HEK293 (cell line): Measurements from ENCODE around the gene CUL7.

ENCODE experiments used
- CTCF ChIA-PET: fragments of 350-600 bp; formaldehyde crosslinking; extraction: SDS; loops from one replicate; lab custom pipeline; 2021; ENCODE audit warnings: antibody characterized with exemption; lab: Yijun Ruan, JAX
- POLR2A ChIA-PET: fragments of 300-600 bp; formaldehyde crosslinking; extraction: SDS; loops from one replicate; lab custom pipeline; 2020; ENCODE audit warnings: antibody characterized with exemption, inconsistent platforms; lab: Yijun Ruan, JAX
- H3K27ac ChIP-seq: fragments of 200-500 bp; sonication (Bioruptor generic); 2 replicates; pipeline ENCODE4 v1.5.1; 2014; ENCODE audit warnings: low read depth, low read length, control low read depth, inconsistent platforms; ENCODE audit errors: extremely low read depth
- H3K36me3 ChIP-seq, 2 experiments: fragments of 200-500 bp in 1 of 2; sonication (Bioruptor generic) in 1 of 2; 1 replicate in 1 of 2; 2 replicates in 1 of 2; pipeline ENCODE4 v1.5.1; 2014 to 2017; ENCODE audit warnings: inconsistent platforms in 2 of 2, low read length in 2 of 2; ENCODE audit not compliant: control insufficient read depth in 2 of 2, insufficient read depth in 1 of 2
- H3K4me1 ChIP-seq: fragments of 200-500 bp; sonication (Bioruptor generic); 2 replicates; pipeline ENCODE4 v1.5.1; 2014; ENCODE audit warnings: mild to moderate bottlenecking, low read length, inconsistent platforms; ENCODE audit not compliant: control insufficient read depth, insufficient read depth
- H3K4me3 ChIP-seq: 2 replicates; pipeline ENCODE4 v1.5.1; 2011; ENCODE audit warnings: low read depth, mild to moderate bottlenecking, control low read depth, low read length, moderate library complexity
- H3K9me3 ChIP-seq: fragments of 200-500 bp; sonication (Bioruptor generic); 2 replicates; pipeline ENCODE4 v1.5.1; 2014; ENCODE audit warnings: low read depth, low read length, inconsistent platforms; ENCODE audit not compliant: control insufficient read depth, insufficient read depth
- KLF10 ChIP-seq: fragments of 450-650 bp; IDR thresholded peaks from 2 replicates; pipeline ENCODE4 v1.5.1; 2018; ENCODE audit warnings: missing biosample characterization, mild to moderate bottlenecking, missing genetic modification characterization
- KLF8 ChIP-seq: fragments of 450-650 bp; formaldehyde crosslinking; IDR thresholded peaks from 2 replicates; pipeline ENCODE4 v1.5.1; 2016; ENCODE audit warnings: missing biosample characterization, missing genetic modification characterization
- ZBTB48 ChIP-seq: fragments of 450-650 bp; formaldehyde crosslinking; IDR thresholded peaks from 2 replicates; pipeline ENCODE4 v1.5.1; 2016; ENCODE audit warnings: missing biosample characterization, missing genetic modification characterization
- ZEB2 ChIP-seq: fragments of 450-650 bp; formaldehyde crosslinking; IDR thresholded peaks from 2 replicates; pipeline ENCODE4 v1.5.1; 2016; ENCODE audit warnings: missing biosample characterization, missing genetic modification characterization
- ZNF112 ChIP-seq: fragments of 450-650 bp; formaldehyde crosslinking; IDR thresholded peaks from 2 replicates; pipeline ENCODE4 v1.5.0; 2017; ENCODE audit warnings: missing biosample characterization, missing genetic modification characterization
- ZNF157 ChIP-seq: fragments of 450-650 bp; formaldehyde crosslinking; IDR thresholded peaks from 2 replicates; pipeline ENCODE4 v1.5.1; 2016; ENCODE audit warnings: missing biosample characterization, missing genetic modification characterization
- ZNF169 ChIP-seq: fragments of 450-650 bp; formaldehyde crosslinking; IDR thresholded peaks from 2 replicates; pipeline ENCODE4 v1.5.1; 2016; ENCODE audit warnings: missing biosample characterization, missing genetic modification characterization
- ZNF174 ChIP-seq: fragments of 450-650 bp; formaldehyde crosslinking; IDR thresholded peaks from 2 replicates; pipeline ENCODE4 v1.5.0; 2017; ENCODE audit warnings: missing biosample characterization, mild to moderate bottlenecking, missing genetic modification characterization
- ZNF335 ChIP-seq: fragments of 450-650 bp; formaldehyde crosslinking; conservative IDR thresholded peaks from 2 replicates; pipeline ENCODE4 v1.5.1; 2016; ENCODE audit warnings: missing biosample characterization, missing genetic modification characterization
- ZNF341 ChIP-seq: fragments of 450-650 bp; formaldehyde crosslinking; IDR thresholded peaks from 2 replicates; pipeline ENCODE4; 2016; ENCODE audit warnings: low read depth, missing biosample characterization, missing genetic modification characterization
- ZNF366 ChIP-seq: fragments of 450-650 bp; formaldehyde crosslinking; conservative IDR thresholded peaks from 2 replicates; pipeline ENCODE4 v1.5.1; 2016; ENCODE audit warnings: missing biosample characterization, missing genetic modification characterization
- ZNF394 ChIP-seq: fragments of 450-650 bp; formaldehyde crosslinking; IDR thresholded peaks from 2 replicates; pipeline ENCODE4 v1.5.1; 2016; ENCODE audit warnings: missing biosample characterization, missing genetic modification characterization, mild to moderate bottlenecking, moderate library complexity, borderline replicate concordance
- ZNF596 ChIP-seq: fragments of 450-650 bp; IDR thresholded peaks from 2 replicates; pipeline ENCODE4 v1.5.0; 2018; ENCODE audit warnings: missing biosample characterization, mild to moderate bottlenecking, missing genetic modification characterization, moderate library complexity
- ZNF623 ChIP-seq: fragments of 450-650 bp; formaldehyde crosslinking; IDR thresholded peaks from 2 replicates; pipeline ENCODE4 v1.5.1; 2016; ENCODE audit warnings: missing biosample characterization, missing genetic modification characterization
- ZNF670 ChIP-seq: fragments of 450-650 bp; formaldehyde crosslinking; IDR thresholded peaks from 2 replicates; pipeline ENCODE4 v1.5.1; 2016; ENCODE audit warnings: missing biosample characterization, missing genetic modification characterization, low read depth
- ZNF707 ChIP-seq: fragments of 450-650 bp; formaldehyde crosslinking; IDR thresholded peaks from 2 replicates; pipeline ENCODE4 v1.5.1; 2016; ENCODE audit warnings: missing biosample characterization, missing genetic modification characterization
- ZNF830 ChIP-seq: fragments of 450-650 bp; IDR thresholded peaks from 2 replicates; pipeline ENCODE4 v1.5.0; 2018; ENCODE audit warnings: missing biosample characterization, missing genetic modification characterization, low read depth, mild to moderate bottlenecking, moderate library complexity
- TF ChIP-seq, protein P1 (sequence below): fragments of 450-650 bp; formaldehyde crosslinking; IDR thresholded peaks from 2 replicates; pipeline ENCODE4 v1.5.1; 2016; ENCODE audit warnings: missing biosample characterization, missing genetic modification characterization
- TF ChIP-seq, protein P2 (sequence below): fragments of 450-650 bp; formaldehyde crosslinking; conservative IDR thresholded peaks from 2 replicates; pipeline ENCODE4 v1.5.1; 2016; ENCODE audit warnings: low read depth, missing biosample characterization, missing genetic modification characterization
- TF ChIP-seq, protein P3 (sequence below): fragments of 450-650 bp; formaldehyde crosslinking; IDR thresholded peaks from 2 replicates; pipeline ENCODE4 v1.5.1; 2017; ENCODE audit warnings: missing biosample characterization, missing genetic modification characterization
- TF ChIP-seq, protein P4 (sequence below): fragments of 450-650 bp; formaldehyde crosslinking; IDR thresholded peaks from 2 replicates; pipeline ENCODE4 v1.5.1; 2017; ENCODE audit warnings: missing biosample characterization, missing genetic modification characterization
- TF ChIP-seq, protein P5 (sequence below): fragments of 450-650 bp; formaldehyde crosslinking; IDR thresholded peaks from 2 replicates; pipeline ENCODE4; 2016; ENCODE audit warnings: missing biosample characterization, missing genetic modification characterization

CUL7 gene

DNA sequence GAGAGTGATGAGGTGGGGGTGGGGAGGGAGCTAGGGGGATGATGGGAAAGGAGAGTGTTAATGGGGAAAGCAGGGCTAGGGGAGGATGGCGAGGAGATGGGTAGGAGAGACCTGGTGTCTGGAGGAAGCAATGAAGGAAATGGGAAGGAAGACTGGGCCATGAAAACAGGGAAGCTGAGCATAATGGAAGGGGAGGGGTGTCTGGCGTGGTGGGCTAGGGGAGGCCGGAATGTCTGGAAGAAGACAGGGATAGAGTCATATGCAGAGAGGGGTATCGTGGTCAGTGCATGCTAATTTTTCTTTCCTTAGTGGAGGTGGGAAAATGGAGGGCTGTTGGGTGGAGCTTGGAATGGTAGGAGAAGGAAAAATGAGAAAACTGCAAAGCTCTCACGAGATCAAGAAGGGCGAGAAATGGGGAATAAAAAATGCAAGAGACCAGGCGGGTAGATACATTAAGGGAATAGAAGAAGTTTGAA lies 39.2 kb downstream of the CUL7 start (continued):
- TF ChIP-seq, protein P1, sequence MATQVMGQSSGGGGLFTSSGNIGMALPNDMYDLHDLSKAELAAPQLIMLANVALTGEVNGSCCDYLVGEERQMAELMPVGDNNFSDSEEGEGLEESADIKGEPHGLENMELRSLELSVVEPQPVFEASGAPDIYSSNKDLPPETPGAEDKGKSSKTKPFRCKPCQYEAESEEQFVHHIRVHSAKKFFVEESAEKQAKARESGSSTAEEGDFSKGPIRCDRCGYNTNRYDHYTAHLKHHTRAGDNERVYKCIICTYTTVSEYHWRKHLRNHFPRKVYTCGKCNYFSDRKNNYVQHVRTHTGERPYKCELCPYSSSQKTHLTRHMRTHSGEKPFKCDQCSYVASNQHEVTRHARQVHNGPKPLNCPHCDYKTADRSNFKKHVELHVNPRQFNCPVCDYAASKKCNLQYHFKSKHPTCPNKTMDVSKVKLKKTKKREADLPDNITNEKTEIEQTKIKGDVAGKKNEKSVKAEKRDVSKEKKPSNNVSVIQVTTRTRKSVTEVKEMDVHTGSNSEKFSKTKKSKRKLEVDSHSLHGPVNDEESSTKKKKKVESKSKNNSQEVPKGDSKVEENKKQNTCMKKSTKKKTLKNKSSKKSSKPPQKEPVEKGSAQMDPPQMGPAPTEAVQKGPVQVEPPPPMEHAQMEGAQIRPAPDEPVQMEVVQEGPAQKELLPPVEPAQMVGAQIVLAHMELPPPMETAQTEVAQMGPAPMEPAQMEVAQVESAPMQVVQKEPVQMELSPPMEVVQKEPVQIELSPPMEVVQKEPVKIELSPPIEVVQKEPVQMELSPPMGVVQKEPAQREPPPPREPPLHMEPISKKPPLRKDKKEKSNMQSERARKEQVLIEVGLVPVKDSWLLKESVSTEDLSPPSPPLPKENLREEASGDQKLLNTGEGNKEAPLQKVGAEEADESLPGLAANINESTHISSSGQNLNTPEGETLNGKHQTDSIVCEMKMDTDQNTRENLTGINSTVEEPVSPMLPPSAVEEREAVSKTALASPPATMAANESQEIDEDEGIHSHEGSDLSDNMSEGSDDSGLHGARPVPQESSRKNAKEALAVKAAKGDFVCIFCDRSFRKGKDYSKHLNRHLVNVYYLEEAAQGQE (tag by site-specific recombination), result peak; percentile 26; the same call in 1 of the 2 replicates
- peak; percentile 79 for TF ChIP-seq ZBTB48
- TF ChIP-seq ZNF335 (tag by site-specific recombination), result peak; percentile 14
- TF ChIP-seq ZNF366, result 0 out of 2 replicates have a peak, but pooled peaks have one; percentile 63
- TF ChIP-seq, protein P2, sequence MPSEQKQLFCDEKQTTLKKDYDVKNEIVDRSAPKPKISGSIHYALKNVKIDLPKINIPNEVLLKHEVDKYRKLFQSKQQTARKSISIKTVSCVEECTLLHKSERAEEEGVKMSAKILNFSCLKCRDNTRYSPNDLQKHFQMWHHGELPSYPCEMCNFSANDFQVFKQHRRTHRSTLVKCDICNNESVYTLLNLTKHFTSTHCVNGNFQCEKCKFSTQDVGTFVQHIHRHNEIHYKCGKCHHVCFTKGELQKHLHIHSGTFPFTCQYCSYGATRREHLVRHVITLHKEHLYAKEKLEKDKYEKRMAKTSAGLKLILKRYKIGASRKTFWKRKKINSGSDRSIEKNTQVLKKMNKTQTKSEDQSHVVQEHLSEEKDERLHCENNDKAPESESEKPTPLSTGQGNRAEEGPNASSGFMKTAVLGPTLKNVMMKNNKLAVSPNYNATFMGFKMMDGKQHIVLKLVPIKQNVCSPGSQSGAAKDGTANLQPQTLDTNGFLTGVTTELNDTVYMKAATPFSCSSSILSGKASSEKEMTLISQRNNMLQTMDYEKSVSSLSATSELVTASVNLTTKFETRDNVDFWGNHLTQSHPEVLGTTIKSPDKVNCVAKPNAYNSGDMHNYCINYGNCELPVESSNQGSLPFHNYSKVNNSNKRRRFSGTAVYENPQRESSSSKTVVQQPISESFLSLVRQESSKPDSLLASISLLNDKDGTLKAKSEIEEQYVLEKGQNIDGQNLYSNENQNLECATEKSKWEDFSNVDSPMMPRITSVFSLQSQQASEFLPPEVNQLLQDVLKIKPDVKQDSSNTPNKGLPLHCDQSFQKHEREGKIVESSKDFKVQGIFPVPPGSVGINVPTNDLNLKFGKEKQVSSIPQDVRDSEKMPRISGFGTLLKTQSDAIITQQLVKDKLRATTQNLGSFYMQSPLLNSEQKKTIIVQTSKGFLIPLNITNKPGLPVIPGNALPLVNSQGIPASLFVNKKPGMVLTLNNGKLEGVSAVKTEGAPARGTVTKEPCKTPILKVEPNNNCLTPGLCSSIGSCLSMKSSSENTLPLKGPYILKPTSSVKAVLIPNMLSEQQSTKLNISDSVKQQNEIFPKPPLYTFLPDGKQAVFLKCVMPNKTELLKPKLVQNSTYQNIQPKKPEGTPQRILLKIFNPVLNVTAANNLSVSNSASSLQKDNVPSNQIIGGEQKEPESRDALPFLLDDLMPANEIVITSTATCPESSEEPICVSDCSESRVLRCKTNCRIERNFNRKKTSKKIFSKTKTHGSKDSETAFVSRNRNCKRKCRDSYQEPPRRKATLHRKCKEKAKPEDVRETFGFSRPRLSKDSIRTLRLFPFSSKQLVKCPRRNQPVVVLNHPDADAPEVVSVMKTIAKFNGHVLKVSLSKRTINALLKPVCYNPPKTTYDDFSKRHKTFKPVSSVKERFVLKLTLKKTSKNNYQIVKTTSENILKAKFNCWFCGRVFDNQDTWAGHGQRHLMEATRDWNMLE (tag by site-specific recombination), result no peak
- TF ChIP-seq, protein P3, sequence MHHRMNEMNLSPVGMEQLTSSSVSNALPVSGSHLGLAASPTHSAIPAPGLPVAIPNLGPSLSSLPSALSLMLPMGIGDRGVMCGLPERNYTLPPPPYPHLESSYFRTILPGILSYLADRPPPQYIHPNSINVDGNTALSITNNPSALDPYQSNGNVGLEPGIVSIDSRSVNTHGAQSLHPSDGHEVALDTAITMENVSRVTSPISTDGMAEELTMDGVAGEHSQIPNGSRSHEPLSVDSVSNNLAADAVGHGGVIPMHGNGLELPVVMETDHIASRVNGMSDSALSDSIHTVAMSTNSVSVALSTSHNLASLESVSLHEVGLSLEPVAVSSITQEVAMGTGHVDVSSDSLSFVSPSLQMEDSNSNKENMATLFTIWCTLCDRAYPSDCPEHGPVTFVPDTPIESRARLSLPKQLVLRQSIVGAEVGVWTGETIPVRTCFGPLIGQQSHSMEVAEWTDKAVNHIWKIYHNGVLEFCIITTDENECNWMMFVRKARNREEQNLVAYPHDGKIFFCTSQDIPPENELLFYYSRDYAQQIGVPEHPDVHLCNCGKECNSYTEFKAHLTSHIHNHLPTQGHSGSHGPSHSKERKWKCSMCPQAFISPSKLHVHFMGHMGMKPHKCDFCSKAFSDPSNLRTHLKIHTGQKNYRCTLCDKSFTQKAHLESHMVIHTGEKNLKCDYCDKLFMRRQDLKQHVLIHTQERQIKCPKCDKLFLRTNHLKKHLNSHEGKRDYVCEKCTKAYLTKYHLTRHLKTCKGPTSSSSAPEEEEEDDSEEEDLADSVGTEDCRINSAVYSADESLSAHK (tag by site-specific recombination), result no peak
- TF ChIP-seq, protein P4, sequence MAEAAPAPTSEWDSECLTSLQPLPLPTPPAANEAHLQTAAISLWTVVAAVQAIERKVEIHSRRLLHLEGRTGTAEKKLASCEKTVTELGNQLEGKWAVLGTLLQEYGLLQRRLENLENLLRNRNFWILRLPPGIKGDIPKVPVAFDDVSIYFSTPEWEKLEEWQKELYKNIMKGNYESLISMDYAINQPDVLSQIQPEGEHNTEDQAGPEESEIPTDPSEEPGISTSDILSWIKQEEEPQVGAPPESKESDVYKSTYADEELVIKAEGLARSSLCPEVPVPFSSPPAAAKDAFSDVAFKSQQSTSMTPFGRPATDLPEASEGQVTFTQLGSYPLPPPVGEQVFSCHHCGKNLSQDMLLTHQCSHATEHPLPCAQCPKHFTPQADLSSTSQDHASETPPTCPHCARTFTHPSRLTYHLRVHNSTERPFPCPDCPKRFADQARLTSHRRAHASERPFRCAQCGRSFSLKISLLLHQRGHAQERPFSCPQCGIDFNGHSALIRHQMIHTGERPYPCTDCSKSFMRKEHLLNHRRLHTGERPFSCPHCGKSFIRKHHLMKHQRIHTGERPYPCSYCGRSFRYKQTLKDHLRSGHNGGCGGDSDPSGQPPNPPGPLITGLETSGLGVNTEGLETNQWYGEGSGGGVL (tag by site-specific recombination), result peak; percentile 4; the same call in 1 of the 2 replicates
- no peak for TF ChIP-seq ZNF623 (tag by site-specific recombination)

DNA sequence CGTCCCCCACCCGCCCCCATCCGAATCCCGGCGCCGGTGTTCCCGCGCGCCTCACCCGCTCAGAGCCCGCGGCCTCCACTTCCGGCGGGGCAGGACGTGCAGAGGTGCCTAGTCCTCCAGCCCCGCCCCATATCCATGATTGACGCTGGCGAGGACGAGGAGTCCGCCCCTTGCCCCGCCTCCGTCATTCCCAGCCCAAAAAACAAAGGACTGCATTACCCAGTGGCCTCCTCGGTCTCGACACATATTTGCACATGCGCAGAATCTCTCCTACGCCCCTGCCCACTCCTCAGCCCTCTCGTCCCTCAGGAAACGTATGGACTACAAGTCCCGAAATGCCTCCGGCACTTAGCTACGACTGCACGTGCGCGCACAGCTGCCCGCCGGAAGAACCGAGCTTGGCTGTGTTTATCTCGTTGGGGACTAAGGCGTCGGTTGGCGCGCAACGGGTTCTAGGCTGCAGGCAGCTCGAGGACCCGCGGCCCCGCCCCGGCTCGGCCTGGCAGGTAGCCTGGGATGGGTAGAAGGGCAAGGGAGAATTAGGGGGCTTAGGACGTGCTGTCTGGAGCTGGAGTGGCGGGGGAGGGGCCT lies 39.7 kb downstream of the CUL7 start, which contains the start of the genes KLHDC3 and MEA1:
Gene KLHDC3 (plus strand): TSS at position 407 of the 591 bp plus-strand sequence. CDS start 2,944 bp downstream, outside the sequence.
Gene MEA1 (minus strand): TSS at position 104 of the 591 bp plus-strand sequence. CDS start 133 bp downstream, outside the sequence.
- ChIA-PET POLR2A (interaction anchor here (0.6 to 4.6 kb wide), 37 partner anchors 11 to 1180 kb away, joined by 3 to 66 read pairs (median 5); partner anchors contain the start of genes CNPY3, CUL7, CUL9 and GNMT), CTCF (interaction anchor here (0.6 to 2.6 kb wide), 9 partner anchors 9 to 352 kb away, joined by 3 to 15 read pairs (median 4); no protein-coding TSS in a partner anchor)
- peaks cover 12% of the 10 kb centered on the region for H3K4me1 ChIP-seq
- H3K27ac ChIP-seq, result peak within 1 kb of the TSS; percentile 76
- H3K36me3 ChIP-seq, result peaks cover 24 to 71% of the 10 kb centered on the region in 2 experiments
- peak within 1 kb of the TSS; percentile 70 for H3K4me3 ChIP-seq
- no peaks in the 10 kb centered on the region for H3K9me3 ChIP-seq
- TF ChIP-seq, protein P5, sequence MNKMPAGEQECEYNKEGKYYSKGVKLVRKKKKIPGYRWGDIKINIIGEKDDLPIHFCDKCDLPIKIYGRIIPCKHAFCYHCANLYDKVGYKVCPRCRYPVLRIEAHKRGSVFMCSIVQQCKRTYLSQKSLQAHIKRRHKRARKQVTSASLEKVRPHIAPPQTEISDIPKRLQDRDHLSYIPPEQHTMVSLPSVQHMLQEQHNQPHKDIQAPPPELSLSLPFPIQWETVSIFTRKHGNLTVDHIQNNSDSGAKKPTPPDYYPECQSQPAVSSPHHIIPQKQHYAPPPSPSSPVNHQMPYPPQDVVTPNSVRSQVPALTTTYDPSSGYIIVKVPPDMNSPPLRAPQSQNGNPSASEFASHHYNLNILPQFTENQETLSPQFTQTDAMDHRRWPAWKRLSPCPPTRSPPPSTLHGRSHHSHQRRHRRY, result no peak
- TF ChIP-seq ZNF157 (no peak), ZNF830 (tag by site-specific recombination) (no peak), ZNF174 (no peak), ZNF112 (tag by site-specific recombination) (no peak), ZNF707 (tag by site-specific recombination) (no peak), ZNF169 (no peak), ZNF394 (no peak), KLF8 (tag by site-specific recombination) (peak; percentile 47; the same call in 1 of the 2 replicates), ZNF670 (tag by site-specific recombination) (no peak), ZNF341 (tag by site-specific recombination) (no peak), ZEB2 (tag by site-specific recombination) (peak; percentile 77; the same call in 1 of the 2 replicates), KLF10 (no peak), ZNF596 (no peak)
